Stomach (tissue), 9 donors: ENCODE results near the gene ZDHHC8. TPM values are rescaled to one million over a fixed set of nuclear protein-coding genes. Genes with fewer than 3 reads are reported as not detected.

Experiments used
- DNase-seq, 2 donors: peaks; one replicate each; pipeline versions ENCODE4 v3.0.0 to v3.0.0-alpha.2; 2013 to 2019
- H3K27ac ChIP-seq, 5 donors: fragments of 200-600 bp in 4 of 5; sonication (generic) in 4 of 5; one replicate each; pipeline ENCODE4 v1.5.1; 2013 to 2019; ENCODE audit warnings: mild to moderate bottlenecking in 1 of 5, moderate library complexity in 1 of 5
- H3K27me3 ChIP-seq, 3 donors: fragments of 200-600 bp; sonication (generic); one replicate each; pipeline ENCODE4 v1.5.1; 2017 to 2019; ENCODE audit warnings: mixed run types in 1 of 3
- H3K36me3 ChIP-seq, 4 donors: fragments of 200-600 bp; sonication (generic); 1 replicate in 3 of 4; 2 replicates in 1 of 4; pipeline ENCODE4 v1.5.1; 2016 to 2019
- H3K4me1 ChIP-seq, 4 donors: fragments of 200-600 bp; sonication (generic); one replicate each; pipeline ENCODE4 v1.5.1; 2016 to 2019
- H3K4me3 ChIP-seq, 4 donors: fragments of 200-600 bp; sonication (generic) in 3 of 4; one replicate each; pipeline ENCODE4 v1.5.1; 2016 to 2019; ENCODE audit warnings: mild to moderate bottlenecking in 1 of 4
- H3K9me3 ChIP-seq, 4 donors: fragments of 200-600 bp; sonication (generic); one replicate each; pipeline ENCODE4 v1.5.1; 2016 to 2019
- EP300 ChIP-seq: sonication (generic); formaldehyde crosslinking; IDR thresholded peaks from one replicate; pipeline ENCODE4 v1.6.1; 2017; ENCODE audit warnings: antibody characterized with exemption
- POLR2A ChIP-seq, 4 donors: fragments of 450-650 bp; IDR thresholded peaks; one replicate each; pipeline ENCODE4 v1.6.1; 2016; ENCODE audit warnings: antibody characterized with exemption in 4 of 4, control low read depth in 2 of 4, mild to moderate bottlenecking in 1 of 4, moderate library complexity in 1 of 4
- POLR2AphosphoS5 ChIP-seq, 3 donors: sonication (generic); formaldehyde crosslinking; IDR thresholded peaks; one replicate each; pipeline ENCODE4 v1.6.1; 2016; ENCODE audit warnings: antibody characterized with exemption in 3 of 3
- WGBS, 5 donors: extraction: QIAGEN DNeasy Blood & Tissue Kit in 3 of 5; methylation state at CpG; one replicate each; pipeline versions ENCODE4 v1.1.5 to v1.1.7; 2013 to 2018; 5-methylcytosine and 5-hydroxymethylcytosine counted together
- intact Hi-C: fragments of 100-400 bp; cut with DNase I; formaldehyde crosslinking; loops from one replicate; pipeline ENCODE4 v1.15.1; 2023; ENCODE audit warnings: low total_unique reads
- polyA plus RNA-seq, 3 donors: library from polyadenylated mRNA; stranded (reverse); fragments of 200-250 nt; gene quantifications; one replicate each; pipeline ENCODE4 v1.2.3, GENCODE V29; 2013
- total RNA-seq, 5 donors: library from RNA; depleted of rRNA; stranded (reverse); fragments of >200 nt; gene quantifications; one replicate each; pipeline versions ENCODE4 v1.1.0 to v1.2.3, GENCODE V29; 2014 to 2016
- TF ChIP-seq, protein P1 (sequence below), 7 experiments: fragments of 450-650 bp in 4 of 7; fragments of 200-600 bp in 3 of 7; sonication (generic) in 3 of 7; IDR thresholded peaks; one replicate each; pipeline ENCODE4 v1.5.1; 2016 to 2019; ENCODE audit warnings: antibody characterized with exemption in 7 of 7, control low read depth in 2 of 7, mild to moderate bottlenecking in 1 of 7
- donor health status: healthy with polysubstance abuse.
- donor health status: Bipolar disorder and iron deficiency.
- donor health status: healthy.

The ZDHHC8 gene
- total and polyA plus RNA-seq, 8 donors = 3.2 to 228 (median 18.7) TPM

DNA sequence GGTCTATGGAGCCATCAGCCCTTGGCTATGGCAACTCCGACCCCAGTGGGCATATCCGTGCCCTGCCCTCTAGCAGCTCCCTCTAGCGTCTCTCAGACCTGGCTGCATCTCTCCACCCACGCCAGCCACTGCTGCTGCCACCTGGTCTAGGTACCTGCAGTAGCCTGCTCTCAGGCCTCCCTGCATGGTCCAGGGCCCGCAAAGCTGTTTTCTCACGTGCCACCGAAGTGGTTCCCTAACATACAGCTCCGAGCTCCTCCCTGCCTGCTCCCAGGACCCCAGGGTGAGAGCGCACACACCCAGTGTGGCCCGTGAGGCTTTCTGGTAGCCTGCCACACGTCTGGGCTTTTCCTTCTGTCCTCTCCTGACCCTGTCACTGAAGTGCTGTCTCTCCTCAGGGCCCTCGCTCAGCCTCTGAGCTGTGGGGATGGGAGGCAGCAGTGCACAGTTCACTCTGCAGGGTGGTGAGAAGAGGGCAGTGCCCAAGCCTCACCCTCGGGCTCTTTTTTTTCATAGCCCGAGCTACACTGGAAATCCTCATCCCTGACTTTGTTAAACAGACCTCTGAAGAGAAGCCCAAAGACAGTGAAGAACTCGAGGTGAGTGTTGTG is 37.3 kb upstream of the ZDHHC8 start:
- TF ChIP-seq POLR2AphosphoS5 (IDR thresholded peaks at IDR 0.05) = no peak
- Histone ChIP-seq H3K4me1 (peaks cover 0 to 16% (median 2%) of the 10 kb centered on the region in 4 donors), H3K9me3 (peaks cover 0 to 4% (median 0%) of the 10 kb centered on the region in 4 donors), H3K4me3 (no peak overlapping the region), H3K27ac (peak overlapping the region in 1 of 5 donors; percentile 14), H3K36me3 (peaks cover 84 to 100% (median 100%) of the 10 kb centered on the region in 4 donors), H3K27me3 (no peaks in the 10 kb centered on the region)
- 93 to 95% (median 95%) methylated on average over 11 to 15 of the region's 15 CpGs for WGBS, 5 donors
- DNase-seq = no peak
- intact Hi-C loops = no loop called here

GRCh38 chr22:20095521-20095920 is 36.1 kb upstream of the ZDHHC8 start:
- 88 to 97% (median 95%) methylated on average over 4 of the region's 4 CpGs for WGBS, 5 donors
- TF ChIP-seq, protein P1, sequence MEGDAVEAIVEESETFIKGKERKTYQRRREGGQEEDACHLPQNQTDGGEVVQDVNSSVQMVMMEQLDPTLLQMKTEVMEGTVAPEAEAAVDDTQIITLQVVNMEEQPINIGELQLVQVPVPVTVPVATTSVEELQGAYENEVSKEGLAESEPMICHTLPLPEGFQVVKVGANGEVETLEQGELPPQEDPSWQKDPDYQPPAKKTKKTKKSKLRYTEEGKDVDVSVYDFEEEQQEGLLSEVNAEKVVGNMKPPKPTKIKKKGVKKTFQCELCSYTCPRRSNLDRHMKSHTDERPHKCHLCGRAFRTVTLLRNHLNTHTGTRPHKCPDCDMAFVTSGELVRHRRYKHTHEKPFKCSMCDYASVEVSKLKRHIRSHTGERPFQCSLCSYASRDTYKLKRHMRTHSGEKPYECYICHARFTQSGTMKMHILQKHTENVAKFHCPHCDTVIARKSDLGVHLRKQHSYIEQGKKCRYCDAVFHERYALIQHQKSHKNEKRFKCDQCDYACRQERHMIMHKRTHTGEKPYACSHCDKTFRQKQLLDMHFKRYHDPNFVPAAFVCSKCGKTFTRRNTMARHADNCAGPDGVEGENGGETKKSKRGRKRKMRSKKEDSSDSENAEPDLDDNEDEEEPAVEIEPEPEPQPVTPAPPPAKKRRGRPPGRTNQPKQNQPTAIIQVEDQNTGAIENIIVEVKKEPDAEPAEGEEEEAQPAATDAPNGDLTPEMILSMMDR (IDR thresholded peaks at IDR 0.05) = no peak
- TF ChIP-seq POLR2AphosphoS5 (IDR thresholded peaks at IDR 0.05) (no peak), POLR2A (IDR thresholded peaks at IDR 0.05) (no peak), EP300 (no peak)

GRCh38 chr22:20096574-20097420 is 34.8 kb upstream of the ZDHHC8 start:
- DNase-seq = no peak

More at GRCh38 chr22:20095521-20095920, 36.1 kb upstream of the ZDHHC8 start:
- Histone ChIP-seq H3K36me3 (peaks cover 81 to 100% (median 100%) of the 10 kb centered on the region in 4 donors), H3K4me3 (no peak overlapping the region), H3K27me3 (no peaks in the 10 kb centered on the region), H3K27ac (no peak overlapping the region), H3K4me1 (peaks cover 0 to 16% (median 5%) of the 10 kb centered on the region in 4 donors), H3K9me3 (peaks cover 0 to 4% (median 0%) of the 10 kb centered on the region in 4 donors)
- intact Hi-C loops = no loop called here
- DNase-seq = no peak

GRCh38 chr22:20099099-20099711 is 32.4 kb upstream of the ZDHHC8 start:
- Histone ChIP-seq H3K9me3 (peaks cover 0 to 4% (median 0%) of the 10 kb centered on the region in 4 donors), H3K36me3 (peaks cover 60 to 100% (median 98%) of the 10 kb centered on the region in 4 donors), H3K4me1 (peaks cover 0 to 6% (median 0%) of the 10 kb centered on the region in 4 donors), H3K4me3 (no peak overlapping the region), H3K27me3 (no peaks in the 10 kb centered on the region), H3K27ac (no peak overlapping the region)
- 89 to 95% (median 95%) methylated on average over 6 of the region's 6 CpGs for WGBS, 5 donors
- intact Hi-C loops = no loop called here
- TF ChIP-seq POLR2AphosphoS5 (IDR thresholded peaks at IDR 0.05) = no peak
- no peak for TF ChIP-seq POLR2A (IDR thresholded peaks at IDR 0.05)
- TF ChIP-seq, protein P1 (IDR thresholded peaks at IDR 0.05) = no peak
- TF ChIP-seq EP300 = no peak
- DNase-seq = no peak

More at GRCh38 chr22:20096574-20097420, 34.8 kb upstream of the ZDHHC8 start:
- Histone ChIP-seq H3K9me3 (peaks cover 0 to 4% (median 0%) of the 10 kb centered on the region in 4 donors), H3K4me3 (no peak overlapping the region), H3K4me1 (peaks cover 0 to 16% (median 5%) of the 10 kb centered on the region in 4 donors), H3K27me3 (no peaks in the 10 kb centered on the region), H3K36me3 (peaks cover 76 to 100% (median 100%) of the 10 kb centered on the region in 4 donors), H3K27ac (no peak overlapping the region)
- intact Hi-C loops = no loop called here
- 95 to 100% (median 97%) methylated on average over 2 of the region's 2 CpGs for WGBS, 5 donors
- TF ChIP-seq POLR2A (IDR thresholded peaks at IDR 0.05) (no peak), POLR2AphosphoS5 (IDR thresholded peaks at IDR 0.05) (no peak), EP300 (no peak)
- TF ChIP-seq, protein P1 (IDR thresholded peaks at IDR 0.05) = no peak
